Endothelial cell of umbilical vein (primary cell): ENCODE data around the gene CKS2. TPM values are rescaled to one million over a fixed set of nuclear protein-coding genes. Genes with fewer than 3 reads are reported as not detected.

ENCODE experiments used
- BruUV-seq: library from RNA; stranded (reverse); fragments of 400-500 nt; replicated peaks from 2 replicates; lab custom pipeline; 2021; lab: Mats Ljungman, UMichigan
- CTCF ChIA-PET: fragments of 300-600, 350-600 bp; sonication (Branson Sonifier 250); formaldehyde crosslinking; loops from one replicate; lab custom pipeline; 2021; ENCODE audit warnings: antibody characterized with exemption, inconsistent platforms; lab: Charles Lee
- POLR2A ChIA-PET: fragments of 300-600, 350-600 bp; sonication (Branson Sonifier 250); formaldehyde crosslinking; loops from one replicate; lab custom pipeline; 2021; ENCODE audit warnings: antibody characterized with exemption, inconsistent platforms; lab: Charles Lee
- DNase-seq: peaks from one replicate; pipeline ENCODE4 v3.0.0-alpha.2; 2011; ENCODE audit warnings: low read depth, low spot score
- FAIRE-seq: peaks from 2 replicates; lab custom pipeline; 2011; peaks lifted over from hg19 to GRCh38; lab: Jason Lieb, UNC
- H2AFZ ChIP-seq: 2 replicates; pipeline ENCODE4 v1.6.0; 2012; ENCODE audit warnings: low read depth, low read length, control low read depth, inconsistent platforms
- H3K27ac ChIP-seq: 2 replicates; pipeline ENCODE4 v1.5.1; 2011; ENCODE audit warnings: low read depth, mild to moderate bottlenecking, control low read depth, low read length, moderate library complexity; ENCODE audit not compliant: insufficient read depth
- H3K27me3 ChIP-seq, 2 experiments: 2 replicates each; pipeline versions ENCODE4 v1.6.0 to v1.6.1; 2011; ENCODE audit warnings: low read length in 2 of 2, mixed read lengths in 1 of 2; ENCODE audit not compliant: control insufficient read depth in 2 of 2, insufficient read depth in 2 of 2
- H3K36me3 ChIP-seq, 2 experiments: 2 replicates in 1 of 2; 3 replicates in 1 of 2; pipeline ENCODE4 v1.5.1; 2011; ENCODE audit warnings: low read length in 2 of 2, mild to moderate bottlenecking in 1 of 2, moderate library complexity in 1 of 2; ENCODE audit not compliant: control insufficient read depth in 2 of 2, insufficient read depth in 2 of 2; ENCODE audit errors: extremely low read depth in 1 of 2
- H3K4me1 ChIP-seq: 3 replicates; pipeline ENCODE4 v1.5.1; 2011; ENCODE audit warnings: mild to moderate bottlenecking, low read length; ENCODE audit not compliant: control insufficient read depth, insufficient read depth; ENCODE audit errors: extremely low read depth
- H3K4me2 ChIP-seq: 2 replicates; pipeline ENCODE4 v1.6.1; 2011; ENCODE audit warnings: low read length, control low read depth, mixed read lengths; ENCODE audit not compliant: insufficient read depth
- H3K4me3 ChIP-seq, 3 experiments: fragments of 200-600 bp in 1 of 3; sonication (generic), shearing (Covaris generic) in 1 of 3; replicated peaks in 1 of 3; 2 replicates each; pipeline ENCODE4 v1.5.1; 2011 to 2016; ENCODE audit warnings: control low read depth in 3 of 3, low read length in 3 of 3, mild to moderate bottlenecking in 2 of 3, inconsistent platforms in 1 of 3, low read depth in 1 of 3, moderate library complexity in 1 of 3; ENCODE audit not compliant: insufficient read depth in 1 of 3
- H3K79me2 ChIP-seq: 2 replicates; pipeline ENCODE4 v1.6.0; 2012; ENCODE audit warnings: low read length, inconsistent platforms; ENCODE audit not compliant: control insufficient read depth, insufficient read depth
- H3K9ac ChIP-seq: replicated peaks from 2 replicates; pipeline ENCODE3; 2011; ENCODE audit warnings: low read length, control low read depth; ENCODE audit not compliant: insufficient read depth; ENCODE audit errors: extremely low read depth
- H3K9me1 ChIP-seq: replicated peaks from 3 replicates; pipeline ENCODE4 v1.6.0; 2011; ENCODE audit warnings: mild to moderate bottlenecking, low read length; ENCODE audit not compliant: control insufficient read depth, insufficient read depth; ENCODE audit errors: extremely low read depth
- H3K9me3 ChIP-seq: replicated peaks from 2 replicates; pipeline ENCODE4 v1.5.1; 2012; ENCODE audit warnings: low read length, inconsistent platforms; ENCODE audit not compliant: control insufficient read depth, insufficient read depth
- H4K20me1 ChIP-seq: replicated peaks from 2 replicates; pipeline ENCODE3; 2011; ENCODE audit warnings: mild to moderate bottlenecking, low read length; ENCODE audit not compliant: control insufficient read depth, insufficient read depth; ENCODE audit errors: extremely low read depth
- CTCF ChIP-seq, 2 donors: IDR thresholded peaks; 1 replicate in 1 of 2; 2 replicates in 1 of 2; pipeline ENCODE4 v1.5.1; 2011; ENCODE audit warnings: low read length in 2 of 2, mild to moderate bottlenecking in 2 of 2, moderate library complexity in 2 of 2, control low read depth in 1 of 2, inconsistent platforms in 1 of 2, low read depth in 1 of 2; ENCODE audit not compliant: insufficient read depth in 1 of 2; ENCODE audit errors: extremely low read depth in 1 of 2
- EZH2 ChIP-seq: IDR thresholded peaks from 2 replicates; pipeline ENCODE4 v1.6.1; 2012; ENCODE audit warnings: borderline replicate concordance, low read depth, mild to moderate bottlenecking, moderate library complexity, low read length, inconsistent platforms; ENCODE audit not compliant: severe bottlenecking
- FOS ChIP-seq: IDR thresholded peaks from 2 replicates; pipeline ENCODE4 v1.6.1; 2011; ENCODE audit warnings: mild to moderate bottlenecking, low read length, moderate library complexity, borderline replicate concordance; ENCODE audit not compliant: insufficient read depth
- GATA2 ChIP-seq: IDR thresholded peaks from 2 replicates; pipeline ENCODE4 v1.7.0; 2011; ENCODE audit warnings: low read depth, mild to moderate bottlenecking, moderate library complexity, mixed read lengths, low read length; ENCODE audit not compliant: insufficient read length, insufficient read depth
- JUN ChIP-seq: IDR thresholded peaks from 2 replicates; pipeline ENCODE4 v1.6.1; 2011; ENCODE audit warnings: borderline replicate concordance, low read depth; ENCODE audit not compliant: insufficient read length, insufficient read depth
- MYC ChIP-seq: IDR thresholded peaks from one replicate; pipeline ENCODE4 v1.6.1; 2011; ENCODE audit warnings: mild to moderate bottlenecking, low read depth, low read length
- POLR2A ChIP-seq: IDR thresholded peaks from 2 replicates; pipeline ENCODE4 v1.6.1; 2012; ENCODE audit warnings: low read depth, mild to moderate bottlenecking, control low read depth, low read length
- POLR2AphosphoS5 ChIP-seq: IDR thresholded peaks from 2 replicates; pipeline ENCODE4 v1.6.1; 2012; ENCODE audit warnings: low read depth, mild to moderate bottlenecking, control low read depth, low read length, moderate library complexity; ENCODE audit not compliant: insufficient read depth
- dilution Hi-C: fragments of 300-500 bp; cut with MboI; formaldehyde crosslinking; loops from one replicate; pipeline ENCODE4 v1.15.0; 2019; ENCODE audit warnings: low sequenced_read_pairs; ENCODE audit not compliant: extremely low pct_ligation_motif_present
- intact Hi-C: fragments of 100-400 bp; cut with micrococcal nuclease; formaldehyde crosslinking; loops from one replicate; pipeline ENCODE4 v1.10.0; 2022
- polyA plus RNA-seq, 4 experiments: library from polyadenylated mRNA; depleted of rRNA in 3 of 4; stranded (reverse) in 3 of 4; unstranded in 1 of 4; fragments of >200 nt; gene quantifications; 2 replicates each; pipeline versions ENCODE4 v1.2.1 to v1.2.3, GENCODE V29; 2011 to 2012; ENCODE audit warnings: missing spikeins in 1 of 4
- total RNA-seq: library from RNA; stranded (reverse); gene quantifications from 2 replicates; pipeline ENCODE4 v1.2.3, GENCODE V29; 2021
- TF ChIP-seq, protein P1 (sequence below): IDR thresholded peaks from 2 replicates; pipeline ENCODE4 v1.6.1; 2011; ENCODE audit not compliant: insufficient read depth, insufficient read length

CKS2 gene
- total and polyA plus RNA-seq, 2 donors (not counting 3 experiments of a cell fraction or from before 2014, with no cell fraction given), result 153 to 269 TPM

GRCh38 chr9:89359751-89360261, 48.8 kb downstream of the CKS2 start:
- no TSS peak for BruUV-seq
- intact Hi-C loops, result no loop called here
- Histone ChIP-seq H3K36me3 (peaks cover 9 to 28% of the 10 kb centered on the region in 2 experiments), H3K9me1 (no peaks in the 10 kb centered on the region), H3K27ac (no peak overlapping the region), H3K27me3 (no peaks in the 10 kb centered on the region), H4K20me1 (no peaks in the 10 kb centered on the region), H3K9me3 (no peaks in the 10 kb centered on the region), H3K4me1 (peaks cover 7% of the 10 kb centered on the region), H2AFZ (no peak overlapping the region), H3K4me2 (no peak overlapping the region), H3K79me2 (no peaks in the 10 kb centered on the region), H3K9ac (no peak overlapping the region), H3K4me3 (no peak overlapping the region)
- ChIA-PET CTCF (interaction anchor here (0.9 to 6.5 kb wide), 4 partner anchors 35 to 216 kb away, joined by 3 to 62 read pairs (median 6); partner anchors contain the start of gene SECISBP2), POLR2A (no interaction called here)
- DNase-seq, result peak; percentile 39
- dilution Hi-C loops, result no loop called here
- TF ChIP-seq JUN (no peak), MYC (no peak), FOS (no peak), POLR2AphosphoS5 (no peak), POLR2A (no peak), EZH2 (no peak), GATA2 (no peak), CTCF (IDR thresholded peaks at IDR 0.05; ENCODE audit: extremely low read depth in 1 of 2, insufficient read depth in 1 of 2, low read depth in 1 of 2, low read length in 2 of 2) (no peak)
- TF ChIP-seq, protein P1, sequence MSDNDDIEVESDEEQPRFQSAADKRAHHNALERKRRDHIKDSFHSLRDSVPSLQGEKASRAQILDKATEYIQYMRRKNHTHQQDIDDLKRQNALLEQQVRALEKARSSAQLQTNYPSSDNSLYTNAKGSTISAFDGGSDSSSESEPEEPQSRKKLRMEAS, result no peak
- peak; percentile 59 for FAIRE-seq
